Omental fat pad (tissue), 4 donors: Measurements from ENCODE around the gene CDH26. TPM values are rescaled to one million over a fixed set of nuclear protein-coding genes. Genes with fewer than 3 reads are reported as not detected.

Source experiments
- ATAC-seq: fragments of 150-250 bp; one replicate; pipeline ENCODE4 v1.9.1; 2016; ENCODE audit warnings: mild to moderate bottlenecking, moderate library complexity; ENCODE audit not compliant: low FRiP score
- DNase-seq: peaks from one replicate; pipeline ENCODE4 v3.0.0-alpha.2; 2019; ENCODE audit warnings: low spot score
- CTCF ChIP-seq, 3 donors: fragments of 450-650 bp; IDR thresholded peaks; one replicate each; pipeline ENCODE4 v1.5.1; 2016 to 2017; ENCODE audit warnings: antibody characterized with exemption in 3 of 3, mild to moderate bottlenecking in 3 of 3, moderate library complexity in 2 of 3
- total RNA-seq, 4 donors: library from RNA; depleted of rRNA; stranded (reverse); fragments of >200 nt; gene quantifications; one replicate each; pipeline ENCODE4 v1.1.0, GENCODE V29; 2016

Gene CDH26
- total RNA-seq, 4 donors from 2014 or later = 0.60 to 4.1 (median 1.6) TPM

- ATAC-seq (no peak), DNase-seq (no peak)
- no peak for TF ChIP-seq CTCF (IDR thresholded peaks at IDR 0.05)
Measured at GRCh38 chr20:59936409-59936808, 21.8 kb upstream of the CDH26 start.

GRCh38 chr20:59937150-59937549 is 21.1 kb upstream of the CDH26 start:
- no peak for TF ChIP-seq CTCF (IDR thresholded peaks at IDR 0.05)
- no peak for DNase-seq
- ATAC-seq = no peak

GRCh38 chr20:59938221-59938620 is 20.0 kb upstream of the CDH26 start:
- ATAC-seq = no peak
- TF ChIP-seq CTCF (IDR thresholded peaks at IDR 0.05) = no peak

GRCh38 chr20:59938696-59939051 is 19.5 kb upstream of the CDH26 start:
- TF ChIP-seq CTCF (IDR thresholded peaks at IDR 0.05) = no peak
- ATAC-seq (no peak), DNase-seq (no peak)

More at GRCh38 chr20:59938221-59938620, 20.0 kb upstream of the CDH26 start:
- DNase-seq = no peak

- DNase-seq (no peak), ATAC-seq (peak; percentile 2)
- no peak for TF ChIP-seq CTCF (IDR thresholded peaks at IDR 0.05)
Measured at GRCh38 chr20:59939052-59939878, 19.0 kb upstream of the CDH26 start.

GRCh38 chr20:59939879-59940128 is 18.4 kb upstream of the CDH26 start:
- TF ChIP-seq CTCF (IDR thresholded peaks at IDR 0.05) = no peak
- ATAC-seq (peak; percentile 18), DNase-seq (no peak)
